ENCODE measurements around the gene VIPR2. TPM values are rescaled to one million over a fixed set of nuclear protein-coding genes. Genes with fewer than 3 reads are reported as not detected.

Gene VIPR2
- total RNA-seq, 1 experiment from 2014 or later = not detected

GRCh38 chr7:159034988-159035387 is 109.7 kb downstream of the VIPR2 start:
- Histone ChIP-seq H2AFZ (ENCODE audit: low read length) (no peak overlapping the region), H3K9me2 (replicated peaks; ENCODE audit: insufficient read depth, low read length) (no peaks in the 10 kb centered on the region), H3K4me3 (ENCODE audit: low read length) (no peak overlapping the region), H3K4me2 (ENCODE audit: low read depth, low read length, poor library complexity, severe bottlenecking) (no peak overlapping the region), H3K36me3 (ENCODE audit: insufficient read depth, low read length) (no peaks in the 10 kb centered on the region), H3K9me3 (ENCODE audit: low read length) (no peaks in the 10 kb centered on the region), H3K9ac (ENCODE audit: low read length) (no peak overlapping the region), H4K20me1 (ENCODE audit: insufficient read depth, low read depth, low read length) (no peaks in the 10 kb centered on the region), H3K79me2 (ENCODE audit: low read length) (no peaks in the 10 kb centered on the region), H3K27ac (ENCODE audit: low read length) (no peak overlapping the region), H3K27me3 (ENCODE audit: low read length) (no peaks in the 10 kb centered on the region), H3K4me1 (ENCODE audit: low read length) (no peaks in the 10 kb centered on the region)
- no peak for DNase-seq

GRCh38 chr7:159034394-159034793 is 110.3 kb downstream of the VIPR2 start:
- Histone ChIP-seq H2AFZ (ENCODE audit: low read length) (no peak overlapping the region), H3K4me1 (ENCODE audit: low read length) (no peaks in the 10 kb centered on the region), H3K27me3 (ENCODE audit: low read length) (no peaks in the 10 kb centered on the region), H3K4me2 (ENCODE audit: low read depth, low read length, poor library complexity, severe bottlenecking) (no peak overlapping the region), H3K36me3 (ENCODE audit: insufficient read depth, low read length) (no peaks in the 10 kb centered on the region), H3K79me2 (ENCODE audit: low read length) (no peaks in the 10 kb centered on the region), H3K9ac (ENCODE audit: low read length) (no peak overlapping the region), H3K27ac (ENCODE audit: low read length) (no peak overlapping the region), H3K4me3 (ENCODE audit: low read length) (no peak overlapping the region), H3K9me3 (ENCODE audit: low read length) (no peaks in the 10 kb centered on the region), H4K20me1 (ENCODE audit: insufficient read depth, low read depth, low read length) (no peaks in the 10 kb centered on the region), H3K9me2 (replicated peaks; ENCODE audit: insufficient read depth, low read length) (no peaks in the 10 kb centered on the region)
- no peak for DNase-seq

- Histone ChIP-seq H3K9me3 (ENCODE audit: low read length) (no peaks in the 10 kb centered on the region), H3K4me3 (ENCODE audit: low read length) (no peak overlapping the region), H3K27me3 (ENCODE audit: low read length) (no peaks in the 10 kb centered on the region), H4K20me1 (ENCODE audit: insufficient read depth, low read depth, low read length) (no peaks in the 10 kb centered on the region), H3K9ac (ENCODE audit: low read length) (no peak overlapping the region), H3K4me1 (ENCODE audit: low read length) (no peaks in the 10 kb centered on the region), H3K4me2 (ENCODE audit: low read depth, low read length, poor library complexity, severe bottlenecking) (no peak overlapping the region), H3K36me3 (ENCODE audit: insufficient read depth, low read length) (no peaks in the 10 kb centered on the region), H3K9me2 (replicated peaks; ENCODE audit: insufficient read depth, low read length) (no peaks in the 10 kb centered on the region), H3K79me2 (ENCODE audit: low read length) (no peaks in the 10 kb centered on the region), H3K27ac (ENCODE audit: low read length) (no peak overlapping the region), H2AFZ (ENCODE audit: low read length) (no peak overlapping the region)
- DNase-seq = no peak
These were observed 110.7 kb downstream of the VIPR2 start for GRCh38 chr7:159033956-159034355.

GRCh38 chr7:159033473-159033825 is 111.2 kb downstream of the VIPR2 start:
- no peaks in the 10 kb centered on the region for H3K36me3 ChIP-seq (ENCODE audit: insufficient read depth, low read length)
- no peaks in the 10 kb centered on the region for H3K27me3 ChIP-seq (ENCODE audit: low read length)
- no peak overlapping the region for H2AFZ ChIP-seq (ENCODE audit: low read length)
- no peak for DNase-seq
- no peaks in the 10 kb centered on the region for H3K9me2 ChIP-seq (replicated peaks; ENCODE audit: insufficient read depth, low read length)
- H3K27ac ChIP-seq (ENCODE audit: low read length) = no peak overlapping the region
- H3K4me3 ChIP-seq (ENCODE audit: low read length) = no peak overlapping the region
- no peaks in the 10 kb centered on the region for H3K9me3 ChIP-seq (ENCODE audit: low read length)
- H3K4me2 ChIP-seq (ENCODE audit: low read depth, low read length, poor library complexity, severe bottlenecking) = no peak overlapping the region
- H3K9ac ChIP-seq (ENCODE audit: low read length) = no peak overlapping the region
- H3K4me1 ChIP-seq (ENCODE audit: low read length) = no peaks in the 10 kb centered on the region
- H3K79me2 ChIP-seq (ENCODE audit: low read length) = no peaks in the 10 kb centered on the region
- H4K20me1 ChIP-seq (ENCODE audit: insufficient read depth, low read depth, low read length) = no peaks in the 10 kb centered on the region

- H3K27ac ChIP-seq (ENCODE audit: low read length) = no peak overlapping the region
- H3K9me2 ChIP-seq (replicated peaks; ENCODE audit: insufficient read depth, low read length) = no peaks in the 10 kb centered on the region
- no peak overlapping the region for H3K4me3 ChIP-seq (ENCODE audit: low read length)
- no peaks in the 10 kb centered on the region for H4K20me1 ChIP-seq (ENCODE audit: insufficient read depth, low read depth, low read length)
- DNase-seq = no peak
- no peaks in the 10 kb centered on the region for H3K36me3 ChIP-seq (ENCODE audit: insufficient read depth, low read length)
- no peak overlapping the region for H3K4me2 ChIP-seq (ENCODE audit: low read depth, low read length, poor library complexity, severe bottlenecking)
- H3K27me3 ChIP-seq (ENCODE audit: low read length) = no peaks in the 10 kb centered on the region
- no peak overlapping the region for H2AFZ ChIP-seq (ENCODE audit: low read length)
- no peak overlapping the region for H3K9ac ChIP-seq (ENCODE audit: low read length)
- H3K9me3 ChIP-seq (ENCODE audit: low read length) = no peaks in the 10 kb centered on the region
- no peaks in the 10 kb centered on the region for H3K4me1 ChIP-seq (ENCODE audit: low read length)
- H3K79me2 ChIP-seq (ENCODE audit: low read length) = no peaks in the 10 kb centered on the region
These were observed 111.8 kb downstream of the VIPR2 start for GRCh38 chr7:159032753-159033472.

- no peaks in the 10 kb centered on the region for H3K27me3 ChIP-seq (ENCODE audit: low read length)
- no peak overlapping the region for H3K4me3 ChIP-seq (ENCODE audit: low read length)
- H3K27ac ChIP-seq (ENCODE audit: low read length) = no peak overlapping the region
- no peak overlapping the region for H3K9ac ChIP-seq (ENCODE audit: low read length)
- no peaks in the 10 kb centered on the region for H4K20me1 ChIP-seq (ENCODE audit: insufficient read depth, low read depth, low read length)
- DNase-seq = no peak
- no peaks in the 10 kb centered on the region for H3K79me2 ChIP-seq (ENCODE audit: low read length)
- H3K36me3 ChIP-seq (ENCODE audit: insufficient read depth, low read length) = no peaks in the 10 kb centered on the region
- no peaks in the 10 kb centered on the region for H3K9me2 ChIP-seq (replicated peaks; ENCODE audit: insufficient read depth, low read length)
- H3K4me2 ChIP-seq (ENCODE audit: low read depth, low read length, poor library complexity, severe bottlenecking) = no peak overlapping the region
- no peaks in the 10 kb centered on the region for H3K9me3 ChIP-seq (ENCODE audit: low read length)
- no peaks in the 10 kb centered on the region for H3K4me1 ChIP-seq (ENCODE audit: low read length)
- no peak overlapping the region for H2AFZ ChIP-seq (ENCODE audit: low read length)
These were observed 112.3 kb downstream of the VIPR2 start for GRCh38 chr7:159032322-159032721.

- Histone ChIP-seq H4K20me1 (ENCODE audit: insufficient read depth, low read depth, low read length) (no peaks in the 10 kb centered on the region), H3K9me2 (replicated peaks; ENCODE audit: insufficient read depth, low read length) (no peaks in the 10 kb centered on the region), H3K27me3 (ENCODE audit: low read length) (no peaks in the 10 kb centered on the region), H3K4me2 (ENCODE audit: low read depth, low read length, poor library complexity, severe bottlenecking) (no peak overlapping the region), H3K36me3 (ENCODE audit: insufficient read depth, low read length) (no peaks in the 10 kb centered on the region), H3K27ac (ENCODE audit: low read length) (no peak overlapping the region), H3K9me3 (ENCODE audit: low read length) (no peaks in the 10 kb centered on the region), H3K9ac (ENCODE audit: low read length) (no peak overlapping the region), H2AFZ (ENCODE audit: low read length) (no peak overlapping the region), H3K79me2 (ENCODE audit: low read length) (no peaks in the 10 kb centered on the region), H3K4me1 (ENCODE audit: low read length) (no peaks in the 10 kb centered on the region), H3K4me3 (ENCODE audit: low read length) (no peak overlapping the region)
- no peak for DNase-seq
These were observed 112.9 kb downstream of the VIPR2 start for GRCh38 chr7:159031750-159032149.

- Histone ChIP-seq H3K79me2 (ENCODE audit: low read length) (no peaks in the 10 kb centered on the region), H3K9me2 (replicated peaks; ENCODE audit: insufficient read depth, low read length) (no peaks in the 10 kb centered on the region), H3K4me3 (ENCODE audit: low read length) (no peak overlapping the region), H4K20me1 (ENCODE audit: insufficient read depth, low read depth, low read length) (no peaks in the 10 kb centered on the region), H3K4me2 (ENCODE audit: low read depth, low read length, poor library complexity, severe bottlenecking) (no peak overlapping the region), H3K9me3 (ENCODE audit: low read length) (no peaks in the 10 kb centered on the region), H3K36me3 (ENCODE audit: insufficient read depth, low read length) (no peaks in the 10 kb centered on the region), H3K9ac (ENCODE audit: low read length) (no peak overlapping the region), H3K27ac (ENCODE audit: low read length) (no peak overlapping the region), H3K4me1 (ENCODE audit: low read length) (no peaks in the 10 kb centered on the region), H2AFZ (ENCODE audit: low read length) (no peak overlapping the region), H3K27me3 (ENCODE audit: low read length) (no peaks in the 10 kb centered on the region)
- no peak for DNase-seq
These were observed 113.4 kb downstream of the VIPR2 start for GRCh38 chr7:159031135-159031701.

Data from Karpas-422 (cell line).